ENCODE data around the gene GRM7. TPM values are rescaled to one million over a fixed set of nuclear protein-coding genes. Genes with fewer than 3 reads are reported as not detected.

Gene GRM7
- total RNA-seq, 4 donors from 2014 or later = 0.40 TPM; not detected in 3

DNA sequence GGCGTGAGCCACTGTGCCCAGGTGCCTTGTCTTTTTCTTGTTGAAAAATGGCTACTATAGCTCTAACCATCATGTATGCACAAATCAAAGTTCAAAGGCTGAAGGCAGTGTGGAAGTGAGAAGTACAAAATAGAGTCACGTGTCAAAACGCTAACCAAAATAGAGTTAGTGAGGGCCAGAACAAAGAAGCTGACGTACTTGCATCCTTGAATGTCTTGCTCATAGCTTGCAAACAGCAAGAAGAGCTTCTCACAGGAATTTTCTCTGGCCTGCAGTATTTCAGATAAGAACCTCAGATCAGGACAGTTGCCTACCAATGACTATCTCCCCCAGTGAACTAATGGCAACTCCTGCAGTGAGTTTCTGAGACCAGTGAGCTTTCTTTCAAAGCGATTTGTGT, 713.5 kb downstream of the GRM7 start:
- no peaks in the 10 kb centered on the region for H3K9me3 ChIP-seq
- H3K4me1 ChIP-seq = no peaks in the 10 kb centered on the region
- no peak overlapping the region for H3K27ac ChIP-seq
- no peaks in the 10 kb centered on the region for H3K36me3 ChIP-seq
- H3K27me3 ChIP-seq = no peaks in the 10 kb centered on the region
- no peak for DNase-seq
- no peak overlapping the region for H3K4me3 ChIP-seq
- TF ChIP-seq, protein P1, sequence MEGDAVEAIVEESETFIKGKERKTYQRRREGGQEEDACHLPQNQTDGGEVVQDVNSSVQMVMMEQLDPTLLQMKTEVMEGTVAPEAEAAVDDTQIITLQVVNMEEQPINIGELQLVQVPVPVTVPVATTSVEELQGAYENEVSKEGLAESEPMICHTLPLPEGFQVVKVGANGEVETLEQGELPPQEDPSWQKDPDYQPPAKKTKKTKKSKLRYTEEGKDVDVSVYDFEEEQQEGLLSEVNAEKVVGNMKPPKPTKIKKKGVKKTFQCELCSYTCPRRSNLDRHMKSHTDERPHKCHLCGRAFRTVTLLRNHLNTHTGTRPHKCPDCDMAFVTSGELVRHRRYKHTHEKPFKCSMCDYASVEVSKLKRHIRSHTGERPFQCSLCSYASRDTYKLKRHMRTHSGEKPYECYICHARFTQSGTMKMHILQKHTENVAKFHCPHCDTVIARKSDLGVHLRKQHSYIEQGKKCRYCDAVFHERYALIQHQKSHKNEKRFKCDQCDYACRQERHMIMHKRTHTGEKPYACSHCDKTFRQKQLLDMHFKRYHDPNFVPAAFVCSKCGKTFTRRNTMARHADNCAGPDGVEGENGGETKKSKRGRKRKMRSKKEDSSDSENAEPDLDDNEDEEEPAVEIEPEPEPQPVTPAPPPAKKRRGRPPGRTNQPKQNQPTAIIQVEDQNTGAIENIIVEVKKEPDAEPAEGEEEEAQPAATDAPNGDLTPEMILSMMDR (IDR thresholded peaks at IDR 0.05) = no peak
- TF ChIP-seq POLR2A (IDR thresholded peaks at IDR 0.05) = no peak

DNA sequence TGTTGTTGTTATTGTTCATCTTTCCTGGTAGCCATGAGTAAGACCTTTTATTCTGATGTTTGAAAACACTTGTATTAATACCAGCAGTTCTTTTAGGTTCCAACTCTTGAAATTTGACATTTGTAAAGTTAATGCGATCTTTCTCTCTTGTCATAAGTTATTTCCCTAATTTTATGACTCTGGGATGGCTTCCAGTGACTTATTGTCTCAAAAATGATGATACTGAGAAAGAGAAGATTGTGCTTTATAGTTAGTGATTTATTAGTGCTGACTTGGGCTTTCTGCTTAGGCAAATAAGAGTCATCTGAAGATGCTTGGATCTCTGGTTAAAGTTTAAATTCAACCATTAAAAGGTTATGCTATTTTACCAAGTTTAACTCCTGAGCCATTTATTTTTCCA, 715.2 kb downstream of the GRM7 start:
- no peak for DNase-seq
- no peak overlapping the region for H3K27ac ChIP-seq
- TF ChIP-seq, protein P1 (IDR thresholded peaks at IDR 0.05) = no peak
- H3K4me3 ChIP-seq = no peak overlapping the region
- H3K27me3 ChIP-seq = no peaks in the 10 kb centered on the region
- no peaks in the 10 kb centered on the region for H3K9me3 ChIP-seq
- no peaks in the 10 kb centered on the region for H3K4me1 ChIP-seq
- no peaks in the 10 kb centered on the region for H3K36me3 ChIP-seq

DNA sequence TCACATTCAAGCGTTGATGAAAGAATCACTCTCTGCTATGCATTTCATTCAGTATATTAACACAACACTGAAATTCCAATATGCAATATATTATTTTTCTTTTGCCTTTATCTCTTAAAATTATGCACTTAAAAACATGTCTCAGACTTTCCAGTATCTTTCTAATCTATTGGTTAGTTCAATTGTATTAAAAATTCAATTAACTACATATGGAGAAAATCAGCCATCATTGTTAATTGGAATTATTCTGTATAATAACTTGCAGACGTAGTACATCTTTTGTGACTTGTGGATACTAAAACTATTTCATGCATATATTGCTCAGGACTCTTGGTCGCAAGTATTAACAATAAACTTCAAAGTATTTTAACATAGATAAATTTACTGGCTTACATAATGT, 715.6 kb downstream of the GRM7 start:
- Histone ChIP-seq H3K36me3 (no peaks in the 10 kb centered on the region), H3K27me3 (no peaks in the 10 kb centered on the region), H3K27ac (no peak overlapping the region), H3K4me1 (no peaks in the 10 kb centered on the region), H3K4me3 (no peak overlapping the region), H3K9me3 (no peaks in the 10 kb centered on the region)
- TF ChIP-seq POLR2A (IDR thresholded peaks at IDR 0.05) = no peak
- TF ChIP-seq, protein P1 (IDR thresholded peaks at IDR 0.05) = no peak
- no peak for DNase-seq

DNA sequence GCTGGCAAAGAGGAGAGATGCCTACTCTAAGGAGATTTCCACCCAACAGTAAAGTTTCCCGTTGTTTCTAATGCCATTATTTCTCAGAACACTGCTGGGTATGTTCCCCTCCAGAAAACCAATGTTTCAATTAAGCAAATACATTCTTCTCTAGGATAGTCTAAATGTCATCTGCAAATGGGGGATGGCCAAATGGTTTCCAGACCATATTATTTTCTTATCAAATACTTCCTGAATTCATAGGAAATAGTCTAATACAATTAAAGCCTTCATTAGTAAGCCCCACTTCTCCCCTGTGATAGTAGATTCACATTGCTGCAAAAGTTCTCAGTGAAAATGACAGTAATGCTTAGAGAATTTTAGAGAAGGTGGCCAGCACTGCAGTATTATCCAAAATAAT, 716.6 kb downstream of the GRM7 start:
- TF ChIP-seq POLR2A (IDR thresholded peaks at IDR 0.05) = no peak
- TF ChIP-seq, protein P1 (IDR thresholded peaks at IDR 0.05) = no peak
- DNase-seq = no peak

DNA sequence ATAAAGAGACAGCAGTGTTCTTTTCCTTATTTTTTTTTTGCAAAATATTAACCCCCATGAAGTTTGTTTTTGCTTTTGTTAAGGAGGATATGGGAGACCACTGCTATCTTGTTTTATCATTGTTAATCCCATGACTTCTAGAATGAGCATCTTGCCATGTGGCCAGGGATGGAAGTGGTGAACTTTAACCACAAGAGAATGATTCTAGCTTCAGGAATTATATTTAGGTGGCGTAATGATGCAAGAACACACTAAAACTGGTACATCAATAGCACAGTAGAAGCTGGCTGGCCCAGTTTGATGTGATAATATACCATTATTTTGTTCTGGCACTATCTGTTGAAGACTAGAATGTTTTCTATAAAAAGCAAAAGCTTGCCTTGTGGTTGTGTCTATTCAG, 720.9 kb downstream of the GRM7 start:
- no peak overlapping the region for H3K27ac ChIP-seq
- no peak overlapping the region for H3K4me3 ChIP-seq
- H3K27me3 ChIP-seq = no peaks in the 10 kb centered on the region
- no peaks in the 10 kb centered on the region for H3K4me1 ChIP-seq
- DNase-seq = no peak
- TF ChIP-seq POLR2A (IDR thresholded peaks at IDR 0.05) = no peak
- TF ChIP-seq, protein P1 (IDR thresholded peaks at IDR 0.05) = no peak
- H3K9me3 ChIP-seq = no peaks in the 10 kb centered on the region
- no peaks in the 10 kb centered on the region for H3K36me3 ChIP-seq

More for the DNA sequence above, 716.6 kb downstream of the GRM7 start:
- Histone ChIP-seq H3K27me3 (no peaks in the 10 kb centered on the region), H3K36me3 (no peaks in the 10 kb centered on the region), H3K27ac (no peak overlapping the region), H3K9me3 (no peaks in the 10 kb centered on the region), H3K4me3 (no peak overlapping the region), H3K4me1 (no peaks in the 10 kb centered on the region)

DNA sequence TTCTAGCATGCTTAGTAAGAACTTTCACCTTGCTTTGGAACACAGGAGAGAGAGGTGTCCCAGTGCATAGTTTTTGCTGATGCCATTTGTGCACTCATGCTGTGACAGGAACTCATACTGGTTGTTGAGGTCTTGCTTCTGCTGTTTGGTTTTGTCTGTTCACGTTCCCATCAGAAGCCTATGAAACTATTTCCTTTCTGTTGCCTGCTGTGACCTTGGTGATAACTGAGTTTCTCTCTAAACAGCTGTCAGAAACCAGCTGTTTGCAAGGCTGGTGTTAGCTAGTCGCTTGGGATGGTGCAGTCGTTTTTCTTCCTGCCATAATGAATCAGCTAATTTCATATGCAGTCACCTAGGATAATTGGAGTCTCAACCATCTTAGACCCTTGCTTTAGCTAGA, 724.1 kb downstream of the GRM7 start:
- DNase-seq = no peak
- Histone ChIP-seq H3K36me3 (no peaks in the 10 kb centered on the region), H3K27me3 (no peaks in the 10 kb centered on the region), H3K4me3 (no peak overlapping the region), H3K27ac (no peak overlapping the region), H3K4me1 (no peaks in the 10 kb centered on the region), H3K9me3 (no peaks in the 10 kb centered on the region)
- TF ChIP-seq, protein P1 (IDR thresholded peaks at IDR 0.05) = no peak
- no peak for TF ChIP-seq POLR2A (IDR thresholded peaks at IDR 0.05)
